RWPE1 (cell line): ENCODE data around the gene C1orf185.

Experiments
- CTCF ChIA-PET: fragments of 350-600 bp; sonication (Branson Sonifier 250); formaldehyde crosslinking; extraction: SDS; loops from one replicate; lab custom pipeline; 2021; lab: Yijun Ruan, JAX
- POLR2A ChIA-PET: fragments of 400-600 bp; formaldehyde crosslinking; extraction: SDS; loops from one replicate; lab custom pipeline; 2020; ENCODE audit warnings: antibody characterized with exemption; ENCODE audit not compliant: low non-redundant PET; lab: Yijun Ruan, JAX
- DNase-seq: peaks from one replicate; pipeline ENCODE4 v3.0.0; 2012; ENCODE audit warnings: low spot score
- H3K27ac ChIP-seq: fragments of 450-650 bp; 2 replicates; pipeline ENCODE4 v1.5.1; 2017
- TF ChIP-seq, protein P1 (sequence below): fragments of 450-650 bp; conservative IDR thresholded peaks from 2 replicates; pipeline ENCODE4 v1.5.1; 2017; ENCODE audit warnings: low read depth, mild to moderate bottlenecking

Gene C1orf185

GRCh38 chr1:51093581-51093980 lies 8.4 kb upstream of the C1orf185 start:
- DNase-seq = no peak
- CTCF ChIA-PET = no interaction called here
- H3K27ac ChIP-seq = no peak overlapping the region
- POLR2A ChIA-PET = no interaction called here
- TF ChIP-seq, protein P1, sequence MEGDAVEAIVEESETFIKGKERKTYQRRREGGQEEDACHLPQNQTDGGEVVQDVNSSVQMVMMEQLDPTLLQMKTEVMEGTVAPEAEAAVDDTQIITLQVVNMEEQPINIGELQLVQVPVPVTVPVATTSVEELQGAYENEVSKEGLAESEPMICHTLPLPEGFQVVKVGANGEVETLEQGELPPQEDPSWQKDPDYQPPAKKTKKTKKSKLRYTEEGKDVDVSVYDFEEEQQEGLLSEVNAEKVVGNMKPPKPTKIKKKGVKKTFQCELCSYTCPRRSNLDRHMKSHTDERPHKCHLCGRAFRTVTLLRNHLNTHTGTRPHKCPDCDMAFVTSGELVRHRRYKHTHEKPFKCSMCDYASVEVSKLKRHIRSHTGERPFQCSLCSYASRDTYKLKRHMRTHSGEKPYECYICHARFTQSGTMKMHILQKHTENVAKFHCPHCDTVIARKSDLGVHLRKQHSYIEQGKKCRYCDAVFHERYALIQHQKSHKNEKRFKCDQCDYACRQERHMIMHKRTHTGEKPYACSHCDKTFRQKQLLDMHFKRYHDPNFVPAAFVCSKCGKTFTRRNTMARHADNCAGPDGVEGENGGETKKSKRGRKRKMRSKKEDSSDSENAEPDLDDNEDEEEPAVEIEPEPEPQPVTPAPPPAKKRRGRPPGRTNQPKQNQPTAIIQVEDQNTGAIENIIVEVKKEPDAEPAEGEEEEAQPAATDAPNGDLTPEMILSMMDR = no peak

DNA sequence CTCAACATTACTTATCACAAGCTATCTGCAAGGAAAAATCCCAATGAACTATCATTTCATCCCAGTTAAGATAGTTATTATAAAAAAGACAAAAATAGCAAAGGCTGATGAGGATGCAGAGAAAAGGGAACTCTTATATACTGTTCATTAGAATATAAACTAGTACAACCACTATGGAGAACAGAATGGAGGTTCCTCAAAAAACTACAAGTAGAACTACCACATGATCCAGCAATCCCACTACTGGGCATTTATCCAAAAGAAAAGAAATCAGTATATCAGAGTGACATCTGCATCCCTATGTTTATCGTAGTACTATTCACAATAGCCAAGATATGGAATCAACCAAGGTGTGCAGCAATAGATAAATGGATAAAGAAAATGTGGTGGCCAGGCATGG lies 4.9 kb upstream of the C1orf185 start:
- TF ChIP-seq, protein P1 = no peak
- no peak overlapping the region for H3K27ac ChIP-seq
- ChIA-PET CTCF (no interaction called here), POLR2A (no interaction called here)
- no peak for DNase-seq

DNA sequence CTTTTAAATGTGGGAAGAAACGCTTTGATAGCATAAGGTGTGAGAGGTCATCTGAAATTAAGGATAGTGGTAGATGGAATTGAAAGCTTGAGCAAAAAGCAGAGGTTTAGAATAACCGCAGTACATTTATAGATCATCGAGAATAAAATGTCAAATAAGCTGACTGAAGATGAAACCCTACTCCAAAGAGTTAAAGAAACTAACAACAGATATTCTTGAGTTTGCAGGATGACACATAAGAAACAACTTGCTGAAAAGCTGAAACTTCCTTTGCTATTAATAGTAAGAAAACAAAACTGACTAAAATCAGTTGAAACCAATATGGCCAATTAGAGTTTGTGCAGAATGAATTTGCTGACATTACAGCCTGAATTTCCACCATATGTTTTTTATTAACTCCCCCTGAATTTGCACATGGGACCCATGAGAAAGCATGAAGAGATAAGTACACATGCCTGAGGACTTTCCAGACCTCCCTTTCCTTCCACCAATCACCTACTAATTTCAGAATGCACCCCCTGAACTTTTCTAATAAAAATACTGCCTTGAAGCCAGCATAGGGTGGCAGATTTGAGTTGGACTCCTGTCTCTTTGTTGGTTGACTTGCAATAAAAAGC lies 1.7 kb upstream of the C1orf185 start:
- H3K27ac ChIP-seq = no peak overlapping the region
- TF ChIP-seq, protein P1 = no peak
- ChIA-PET CTCF (interaction anchor here (0.6 to 1.1 kb wide), 2 partner anchors 89 to 92 kb away, joined by 4 read pairs; no protein-coding TSS in a partner anchor), POLR2A (no interaction called here)
- no peak for DNase-seq

- ChIA-PET POLR2A (no interaction called here), CTCF (no interaction called here)
- TF ChIP-seq, protein P1 = no peak
- no peak overlapping the region for H3K27ac ChIP-seq
- no peak for DNase-seq
Observed at GRCh38 chr1:51114137-51114536, 12.1 kb downstream of the C1orf185 start.

DNA sequence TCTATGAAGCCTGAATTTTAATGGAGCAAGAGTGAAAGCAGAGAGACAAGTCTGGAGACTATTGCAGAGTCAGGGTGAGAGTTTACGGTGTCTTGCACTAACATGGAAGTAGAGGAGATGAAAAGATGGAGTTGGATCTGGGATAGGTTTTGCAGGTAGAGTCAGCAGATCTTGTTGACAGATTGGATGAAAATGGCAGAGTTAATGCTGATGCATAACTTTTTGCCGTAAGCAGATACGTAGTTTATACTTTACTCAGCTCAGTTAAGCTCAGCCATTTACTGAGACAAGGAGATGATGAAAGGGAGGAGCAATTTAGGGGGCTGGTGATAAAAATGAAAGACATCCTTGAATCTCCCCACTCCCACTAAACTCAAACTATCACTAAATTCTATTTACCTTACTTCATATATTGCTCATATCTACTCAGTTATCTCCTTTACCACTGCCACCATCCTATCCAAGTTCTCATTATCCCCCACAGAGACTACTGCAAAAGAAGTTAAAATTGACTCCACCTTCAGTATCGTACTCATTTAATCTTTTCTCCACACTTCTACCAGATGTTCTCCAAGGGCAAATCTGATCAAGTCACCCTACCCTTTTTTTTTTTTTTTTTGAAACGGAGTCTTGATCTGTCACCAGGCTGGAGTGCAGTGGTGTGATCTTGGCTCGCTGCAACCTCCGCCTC lies 13.8 kb downstream of the C1orf185 start:
- CTCF ChIA-PET = interaction anchor here (0.8 kb wide), 1 partner anchor 1490 kb away, joined by 3 read pairs; no protein-coding TSS in a partner anchor

GRCh38 chr1:51119331-51119730 lies 17.3 kb downstream of the C1orf185 start:
- ChIA-PET CTCF (interaction anchor here (0.7 kb wide), 1 partner anchor 40 kb away, joined by 3 read pairs; no protein-coding TSS in a partner anchor), POLR2A (no interaction called here)
- TF ChIP-seq, protein P1 = no peak
- no peak overlapping the region for H3K27ac ChIP-seq
- DNase-seq = no peak

More for the DNA sequence above, 13.8 kb downstream of the C1orf185 start:
- no peak for DNase-seq
- POLR2A ChIA-PET = no interaction called here
- H3K27ac ChIP-seq = no peak overlapping the region
- TF ChIP-seq, protein P1 = no peak
